ENCODE data around the gene ARL2BP.

ARL2BP gene

GRCh38 chr16:57279780-57280638 is 35.0 kb downstream of the ARL2BP start:
- TF ChIP-seq REST (IDR thresholded peaks at IDR 0.05; ENCODE audit: insufficient read depth in 1 of 2, low read depth in 2 of 2, low read length in 2 of 2) = no peak
- no peak for TF ChIP-seq SIN3A (IDR thresholded peaks at IDR 0.05; ENCODE audit: borderline replicate concordance, insufficient read depth, low read length)
- no peak for TF ChIP-seq POLR2AphosphoS5 (IDR thresholded peaks at IDR 0.05; ENCODE audit: low read depth, low read length)
- TF ChIP-seq TAF1 (IDR thresholded peaks at IDR 0.05; ENCODE audit: borderline replicate concordance, insufficient read depth, low read length) = no peak
- TF ChIP-seq FOXP2 (optimal IDR thresholded peaks at IDR 0.05; ENCODE audit: borderline replicate concordance, extremely low read depth, extremely low read length, insufficient read depth) = no peak

- TF ChIP-seq TAF1 (IDR thresholded peaks at IDR 0.05; ENCODE audit: borderline replicate concordance, insufficient read depth, low read length) (no peak), FOXP2 (optimal IDR thresholded peaks at IDR 0.05; ENCODE audit: borderline replicate concordance, extremely low read depth, extremely low read length, insufficient read depth) (no peak), POLR2AphosphoS5 (IDR thresholded peaks at IDR 0.05; ENCODE audit: low read depth, low read length) (no peak), SIN3A (IDR thresholded peaks at IDR 0.05; ENCODE audit: borderline replicate concordance, insufficient read depth, low read length) (no peak), REST (IDR thresholded peaks at IDR 0.05; ENCODE audit: insufficient read depth in 1 of 2, low read depth in 2 of 2, low read length in 2 of 2) (no peak)
Measured at GRCh38 chr16:57281791-57282190, 36.7 kb downstream of the ARL2BP start.

- TF ChIP-seq TAF1 (IDR thresholded peaks at IDR 0.05; ENCODE audit: borderline replicate concordance, insufficient read depth, low read length) = no peak
- no peak for TF ChIP-seq POLR2AphosphoS5 (IDR thresholded peaks at IDR 0.05; ENCODE audit: low read depth, low read length)
- TF ChIP-seq REST (IDR thresholded peaks at IDR 0.05; ENCODE audit: insufficient read depth in 1 of 2, low read depth in 2 of 2, low read length in 2 of 2) = no peak
- no peak for TF ChIP-seq FOXP2 (optimal IDR thresholded peaks at IDR 0.05; ENCODE audit: borderline replicate concordance, extremely low read depth, extremely low read length, insufficient read depth)
- TF ChIP-seq SIN3A (IDR thresholded peaks at IDR 0.05; ENCODE audit: borderline replicate concordance, insufficient read depth, low read length) = no peak
Measured at GRCh38 chr16:57282510-57283213, 37.6 kb downstream of the ARL2BP start.

GRCh38 chr16:57283214-57283958 is 38.3 kb downstream of the ARL2BP start:
- TF ChIP-seq POLR2AphosphoS5 (IDR thresholded peaks at IDR 0.05; ENCODE audit: low read depth, low read length) (no peak), SIN3A (IDR thresholded peaks at IDR 0.05; ENCODE audit: borderline replicate concordance, insufficient read depth, low read length) (no peak), TAF1 (IDR thresholded peaks at IDR 0.05; ENCODE audit: borderline replicate concordance, insufficient read depth, low read length) (no peak), REST (IDR thresholded peaks at IDR 0.05; ENCODE audit: insufficient read depth in 1 of 2, low read depth in 2 of 2, low read length in 2 of 2) (no peak), FOXP2 (optimal IDR thresholded peaks at IDR 0.05; ENCODE audit: borderline replicate concordance, extremely low read depth, extremely low read length, insufficient read depth) (no peak)

Data from PFSK-1 (cell line).